H1 (cell line): Measurements from ENCODE around the gene KRTAP4-2. TPM values are rescaled to one million over a fixed set of nuclear protein-coding genes. Genes with fewer than 3 reads are reported as not detected.

ENCODE experiments used
- CTCF ChIA-PET: fragments of 300-600 bp; sonication (Branson Sonifier 250); formaldehyde crosslinking; loops from one replicate; lab custom pipeline; 2021; ENCODE audit not compliant: partially characterized antibody; lab: Charles Lee
- POLR2A ChIA-PET: fragments of 300-600 bp; sonication (Branson Sonifier 250); formaldehyde crosslinking; loops from one replicate; lab custom pipeline; 2021; ENCODE audit warnings: inconsistent platforms; ENCODE audit not compliant: partially characterized antibody; lab: Charles Lee
- DNase-seq, 2 experiments: peaks; one replicate each; pipeline versions ENCODE4 v3.0.0 to v3.0.0-alpha.2; 2010 to 2022; ENCODE audit warnings: low spot score in 2 of 2, low read depth in 1 of 2, mixed read lengths in 1 of 2
- FAIRE-seq: peaks from 2 replicates; lab custom pipeline; 2011; peaks lifted over from hg19 to GRCh38; lab: Jason Lieb, UNC
- H2AFZ ChIP-seq: 2 replicates; pipeline ENCODE4 v1.8.1; 2012; ENCODE audit warnings: low read length, inconsistent platforms
- H2AK5ac ChIP-seq: 2 replicates; pipeline ENCODE4 v1.6.1; 2013; ENCODE audit warnings: low read depth, low read length
- H2BK120ac ChIP-seq: replicated peaks from 2 replicates; pipeline ENCODE3; 2013; ENCODE audit warnings: low read depth, low read length, inconsistent platforms
- H2BK12ac ChIP-seq: 2 replicates; pipeline ENCODE4 v1.6.1; 2013; ENCODE audit warnings: low read depth, low read length
- H2BK15ac ChIP-seq: 2 replicates; pipeline ENCODE4 v1.6.1; 2013; ENCODE audit warnings: low read length
- H2BK20ac ChIP-seq: 2 replicates; pipeline ENCODE4 v1.6.1; 2013; ENCODE audit warnings: low read length
- H2BK5ac ChIP-seq: 2 replicates; pipeline ENCODE4 v1.6.1; 2013; ENCODE audit warnings: low read depth, low read length
- H3K14ac ChIP-seq: 2 replicates; pipeline ENCODE4 v1.6.1; 2013; ENCODE audit warnings: inconsistent platforms; ENCODE audit not compliant: insufficient read length
- H3K18ac ChIP-seq: 2 replicates; pipeline ENCODE4 v1.6.1; 2013; ENCODE audit warnings: low read length; ENCODE audit errors: extremely low read depth
- H3K23ac ChIP-seq: 2 replicates; pipeline ENCODE4 v1.6.1; 2013; ENCODE audit warnings: inconsistent platforms; ENCODE audit not compliant: insufficient read length
- H3K23me2 ChIP-seq: 2 replicates; pipeline ENCODE4 v1.6.1; 2013; ENCODE audit warnings: low read depth, low read length
- H3K27ac ChIP-seq: 2 replicates; pipeline ENCODE4 v1.6.1; 2011; ENCODE audit warnings: low read depth, low read length, inconsistent platforms
- H3K27me3 ChIP-seq, 4 experiments: replicated peaks in 1 of 4; 1 replicate in 1 of 4; 2 replicates in 3 of 4; pipeline versions ENCODE4 v1.6.1 to v1.8.1; 2011 to 2013; ENCODE audit warnings: low read length in 3 of 4, mild to moderate bottlenecking in 3 of 4, inconsistent platforms in 2 of 4, mixed read lengths in 2 of 4, moderate library complexity in 1 of 4; ENCODE audit not compliant: control insufficient read depth in 3 of 4, insufficient read depth in 3 of 4; ENCODE audit errors: extremely low read depth in 1 of 4
- H3K36me3 ChIP-seq, 4 experiments: 2 replicates each; pipeline versions ENCODE4 v1.6.1 to v1.8.1; 2011 to 2013; ENCODE audit warnings: mild to moderate bottlenecking in 4 of 4, low read length in 3 of 4, moderate library complexity in 2 of 4, control low read depth in 1 of 4, inconsistent platforms in 1 of 4; ENCODE audit not compliant: insufficient read depth in 4 of 4, control insufficient read depth in 2 of 4
- H3K4ac ChIP-seq: replicated peaks from 2 replicates; pipeline ENCODE3; 2013; ENCODE audit warnings: low read length, low read depth, mixed read lengths, inconsistent platforms; ENCODE audit not compliant: insufficient read length
- H3K4me1 ChIP-seq, 4 experiments: replicated peaks in 1 of 4; 1 replicate in 1 of 4; 2 replicates in 3 of 4; pipeline versions ENCODE4 v1.6.1 to v1.8.1; 2011 to 2013; ENCODE audit warnings: low read length in 3 of 4, inconsistent platforms in 2 of 4, mixed read lengths in 1 of 4; ENCODE audit not compliant: insufficient read depth in 4 of 4, control insufficient read depth in 3 of 4
- H3K4me2 ChIP-seq, 2 experiments: 2 replicates each; pipeline versions ENCODE4 v1.6.1 to v1.8.1; 2011 to 2013; ENCODE audit warnings: low read depth in 2 of 2, low read length in 2 of 2, control low read depth in 1 of 2, inconsistent platforms in 1 of 2, mild to moderate bottlenecking in 1 of 2; ENCODE audit not compliant: insufficient read depth in 1 of 2
- H3K4me3 ChIP-seq, 4 experiments: fragments of 200-600, 300-600 bp in 1 of 4; sonication (generic), shearing (Covaris generic), sonication (Bioruptor Twin) in 1 of 4; 2 replicates each; pipeline versions ENCODE4 v1.5.1 to v1.8.1; 2011 to 2016; ENCODE audit warnings: low read length in 4 of 4, low read depth in 3 of 4, control low read depth in 2 of 4, inconsistent platforms in 2 of 4, mild to moderate bottlenecking in 2 of 4, mixed read lengths in 1 of 4, moderate library complexity in 1 of 4; ENCODE audit not compliant: insufficient read depth in 2 of 4; ENCODE audit errors: extremely low read depth in 1 of 4
- H3K56ac ChIP-seq: replicated peaks from 2 replicates; pipeline ENCODE3; 2013; ENCODE audit warnings: low read depth, mild to moderate bottlenecking, mixed read lengths, low read length, inconsistent platforms; ENCODE audit not compliant: insufficient read length
- H3K79me1 ChIP-seq: 2 replicates; pipeline ENCODE4 v1.6.1; 2013; ENCODE audit warnings: low read depth, low read length, control low read depth
- H3K79me2 ChIP-seq, 2 experiments: 2 replicates each; pipeline versions ENCODE4 v1.6.1 to v1.8.1; 2012 to 2013; ENCODE audit warnings: low read length in 2 of 2, mild to moderate bottlenecking in 2 of 2, inconsistent platforms in 1 of 2; ENCODE audit not compliant: insufficient read depth in 2 of 2, control insufficient read depth in 1 of 2
- H3K9ac ChIP-seq, 4 experiments: replicated peaks in 1 of 4; 1 replicate in 1 of 4; 2 replicates in 3 of 4; pipeline versions ENCODE4 v1.6.1 to v1.8.1; 2011 to 2013; ENCODE audit warnings: low read depth in 3 of 4, low read length in 3 of 4, control low read depth in 2 of 4, mild to moderate bottlenecking in 2 of 4, moderate library complexity in 2 of 4, inconsistent platforms in 1 of 4; ENCODE audit errors: extremely low read depth in 1 of 4
- H3K9me3 ChIP-seq, 2 experiments: 2 replicates each; pipeline versions ENCODE4 v1.6.1 to v1.8.1; 2012 to 2013; ENCODE audit warnings: mild to moderate bottlenecking in 2 of 2, moderate library complexity in 2 of 2, control low read depth in 1 of 2, inconsistent platforms in 1 of 2, low read depth in 1 of 2, low read length in 1 of 2, mixed read lengths in 1 of 2; ENCODE audit not compliant: insufficient read depth in 2 of 2
- H4K20me1 ChIP-seq, 2 experiments: replicated peaks in 1 of 2; 2 replicates each; pipeline versions ENCODE3 to v1.8.1; 2011 to 2013; ENCODE audit warnings: inconsistent platforms in 2 of 2, low read length in 2 of 2, mild to moderate bottlenecking in 1 of 2; ENCODE audit not compliant: insufficient read depth in 2 of 2, control insufficient read depth in 1 of 2
- H4K5ac ChIP-seq: 2 replicates; pipeline ENCODE4 v1.6.1; 2013; ENCODE audit warnings: low read length, low read depth, mixed read lengths, inconsistent platforms; ENCODE audit not compliant: insufficient read length
- H4K8ac ChIP-seq: 2 replicates; pipeline ENCODE4 v1.8.0; 2013; ENCODE audit warnings: mild to moderate bottlenecking, moderate library complexity, low read length, inconsistent platforms; ENCODE audit not compliant: insufficient read depth; ENCODE audit errors: extremely low read depth
- H4K91ac ChIP-seq: replicated peaks from 2 replicates; pipeline ENCODE3; 2013; ENCODE audit warnings: low read length, mixed read lengths, inconsistent platforms; ENCODE audit not compliant: insufficient read length
- CEBPB ChIP-seq: IDR thresholded peaks from 2 replicates; pipeline ENCODE4 v1.6.1; 2012; ENCODE audit warnings: low read depth, low read length
- CHD2 ChIP-seq: IDR thresholded peaks from 2 replicates; pipeline ENCODE4 v1.6.1; 2012; ENCODE audit warnings: low read length, improper control_type of control experiment
- JUND ChIP-seq: IDR thresholded peaks from 2 replicates; pipeline ENCODE4 v1.6.1; 2011; ENCODE audit warnings: mild to moderate bottlenecking, improper control_type of control experiment, low read length
- NRF1 ChIP-seq: IDR thresholded peaks from 2 replicates; pipeline ENCODE4 v1.6.1; 2011; ENCODE audit warnings: mild to moderate bottlenecking, low read depth, low read length, improper control_type of control experiment
- POLR2AphosphoS5 ChIP-seq: IDR thresholded peaks from 2 replicates; pipeline ENCODE4 v1.6.1; 2011; ENCODE audit warnings: low read depth, low read length
- RAD21 ChIP-seq, 2 experiments: IDR thresholded peaks in 1 of 2; conservative IDR thresholded peaks in 1 of 2; 2 replicates each; pipeline ENCODE4 v1.6.1; 2011; ENCODE audit warnings: low read depth in 2 of 2, low read length in 2 of 2, improper control_type of control experiment in 1 of 2, inconsistent platforms in 1 of 2, mild to moderate bottlenecking in 1 of 2, moderate library complexity in 1 of 2
- RNF2 ChIP-seq: fragments of 200-900, 300-1000 bp; sonication (generic); IDR thresholded peaks from 2 replicates; pipeline ENCODE4 v1.7.1; 2016; ENCODE audit warnings: borderline replicate concordance, low read depth, mild to moderate bottlenecking, antibody characterized with exemption, low read length; ENCODE audit not compliant: poor library complexity, severe bottlenecking; ENCODE audit errors: missing control alignments
- SP1 ChIP-seq: IDR thresholded peaks from 2 replicates; pipeline ENCODE4 v1.6.1; 2011; ENCODE audit warnings: low read depth, low read length
- SP2 ChIP-seq: IDR thresholded peaks from 2 replicates; pipeline ENCODE4 v1.6.1; 2012; ENCODE audit warnings: mild to moderate bottlenecking, low read length, inconsistent platforms
- SP4 ChIP-seq: IDR thresholded peaks from 2 replicates; pipeline ENCODE4 v1.6.1; 2012; ENCODE audit warnings: low read length, inconsistent platforms
- TAF7 ChIP-seq: optimal IDR thresholded peaks from 2 replicates; pipeline ENCODE3; 2011; ENCODE audit warnings: low read depth, mild to moderate bottlenecking, inconsistent platforms, low read length, moderate library complexity, borderline replicate concordance
- WGBS, 2 experiments: shearing (Covaris generic) in 1 of 2; methylation state at CpG; one replicate each; pipeline versions ENCODE4 v1.1.6 to v1.1.7; 2013 to 2015; ENCODE audit warnings: low lambda C conversion rate in 2 of 2, mixed read lengths in 2 of 2, inconsistent platforms in 1 of 2, low coverage in 1 of 2, missing lambda C conversion rate in 1 of 2; ENCODE audit not compliant: insufficient replicate concordance in 2 of 2, insufficient coverage in 1 of 2, insufficient read length in 1 of 2; ENCODE audit errors: extremely low coverage in 1 of 2, missing lambda C conversion rate in 1 of 2; 5-methylcytosine and 5-hydroxymethylcytosine counted together
- long read RNA-seq, 2 experiments: library from RNA in 1 of 2; library from capped mRNA in 1 of 2; stranded (forward); transcript quantifications; one replicate each; pipeline ENCODE4 v2.0.0, GENCODE V29; 2021; ENCODE audit warnings: inconsistent platforms in 1 of 2
- polyA minus RNA-seq, 3 experiments: library from RNA; depleted of rRNA, polyadenylated mRNA; stranded (reverse); fragments of >200 nt; gene quantifications; 1 replicate in 2 of 3; 2 replicates in 1 of 3; pipeline ENCODE4 v1.2.3, GENCODE V29; 2011
- polyA plus RNA-seq, 7 experiments: library from polyadenylated mRNA; depleted of rRNA in 3 of 7; stranded (reverse) in 5 of 7; unstranded in 2 of 7; fragments of >200 nt in 5 of 7; fragments of 200-250 nt in 2 of 7; gene quantifications; 1 replicate in 5 of 7; 2 replicates in 1 of 7; 4 replicates in 1 of 7; pipeline versions ENCODE4 v1.2.1 to v1.2.3, GENCODE V29; 2011 to 2013; ENCODE audit warnings: missing spikeins in 2 of 7, mixed read lengths in 2 of 7
- total RNA-seq: library from RNA; stranded (reverse); fragmentation: NEBNext Ultra II Directional; extraction: Animal tissue kit (Norgen Biotek cat#: 25700); gene quantifications from 2 replicates; pipeline ENCODE4 v1.2.1, GENCODE V29; 2021
- TF ChIP-seq, protein P1 (sequence below): IDR thresholded peaks from 2 replicates; pipeline ENCODE4 v1.6.1; 2012; ENCODE audit warnings: inconsistent platforms

The KRTAP4-2 gene
- total RNA-seq (not detected in 2 replicates), polyA plus RNA-seq (2011; rRNA removed) (not detected in 2 replicates), polyA minus RNA-seq (2011; rRNA and poly(A)+ RNA removed) (not detected in 2 replicates)
- not detected for polyA plus RNA-seq (2011; cell fraction: cytosol; rRNA removed)
- not detected for polyA plus RNA-seq (2011; cell fraction: nucleus; rRNA removed)
- not detected in 4 replicates for polyA plus RNA-seq (2012, experiment 1 of 2)
- polyA plus RNA-seq (2012, experiment 2 of 2): not detected
- not detected for polyA plus RNA-seq (2013, experiment 1 of 2)
- not detected for polyA plus RNA-seq (2013, experiment 2 of 2)
- not detected for polyA minus RNA-seq (2011; cell fraction: cytosol; rRNA and poly(A)+ RNA removed)
- not detected for polyA minus RNA-seq (2011; cell fraction: nucleus; rRNA and poly(A)+ RNA removed)
- long read RNA-seq, experiment 1: 0 reads
- long read RNA-seq, experiment 2: 0 reads

GRCh38 chr17:41177727-41178271 is at the start of gene KRTAP4-2:
Gene KRTAP4-2 (minus strand): TSS chr17:41178221. CDS start chr17:41178164, 57 bp downstream.
- POLR2A ChIA-PET: no interaction called here
- H2BK5ac ChIP-seq: no peak within 1 kb of the TSS
- H3K23me2 ChIP-seq: no peaks in the 10 kb centered on the region
- H3K4me1 ChIP-seq: no peaks in the 10 kb centered on the region
- no peaks in the 10 kb centered on the region for H3K27me3 ChIP-seq
- no peak within 1 kb of the TSS for H2AK5ac ChIP-seq
- CTCF ChIA-PET: interaction anchor here (0.8 kb wide), 1 partner anchor 150 kb away, joined by 3 read pairs; no protein-coding TSS in a partner anchor
- no peak within 1 kb of the TSS for H3K14ac ChIP-seq
- no peak within 1 kb of the TSS for H2BK15ac ChIP-seq
- H3K79me2 ChIP-seq: no peaks in the 10 kb centered on the region
- H2BK120ac ChIP-seq: no peak within 1 kb of the TSS
- no peaks in the 10 kb centered on the region for H3K36me3 ChIP-seq
- no peaks in the 10 kb centered on the region for H3K79me1 ChIP-seq
- peak within 1 kb of the TSS; percentile 7 for H4K91ac ChIP-seq
- H4K5ac ChIP-seq: no peak within 1 kb of the TSS
- H3K4me2 ChIP-seq: no peak within 1 kb of the TSS
- no peak within 1 kb of the TSS for H3K18ac ChIP-seq
- H3K4ac ChIP-seq: no peak within 1 kb of the TSS
- H3K9me3 ChIP-seq: no peaks in the 10 kb centered on the region
- no peak within 1 kb of the TSS for H3K56ac ChIP-seq
- WGBS, 2 experiments: 86% methylated on average over 7 of the region's 7 CpGs; no CpG with 5 or more reads in 1 of the 2 experiments
- no peak for FAIRE-seq
- no peak within 1 kb of the TSS for H2AFZ ChIP-seq
- H4K20me1 ChIP-seq: no peaks in the 10 kb centered on the region
- no peak for DNase-seq
- no peak within 1 kb of the TSS for H4K8ac ChIP-seq
- H3K27ac ChIP-seq: no peak within 1 kb of the TSS
- no peak within 1 kb of the TSS for H2BK20ac ChIP-seq
- no peak within 1 kb of the TSS for H3K23ac ChIP-seq
- H3K9ac ChIP-seq: no peak within 1 kb of the TSS
- no peak within 1 kb of the TSS for H2BK12ac ChIP-seq
- no peak within 1 kb of the TSS for H3K4me3 ChIP-seq
- no peak for TF ChIP-seq TAF7
- no peak for TF ChIP-seq SP1
- no peak for TF ChIP-seq JUND
- TF ChIP-seq NRF1: no peak
- TF ChIP-seq SP4: no peak
- no peak for TF ChIP-seq RAD21 (IDR thresholded peaks at IDR 0.05 in 1 of 2, conservative IDR thresholded peaks at IDR 0.05 in 1 of 2; ENCODE audit: low read depth in 2 of 2, low read length in 2 of 2)
- TF ChIP-seq, protein P1, sequence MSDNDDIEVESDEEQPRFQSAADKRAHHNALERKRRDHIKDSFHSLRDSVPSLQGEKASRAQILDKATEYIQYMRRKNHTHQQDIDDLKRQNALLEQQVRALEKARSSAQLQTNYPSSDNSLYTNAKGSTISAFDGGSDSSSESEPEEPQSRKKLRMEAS: no peak
- TF ChIP-seq RNF2: no peak
- TF ChIP-seq CHD2: no peak
- no peak for TF ChIP-seq POLR2AphosphoS5
- TF ChIP-seq SP2: no peak
- TF ChIP-seq CEBPB: no peak
